Natural killer cell (primary cell): Measurements from ENCODE around the gene CTNNA3. TPM values are rescaled to one million over a fixed set of nuclear protein-coding genes. Genes with fewer than 3 reads are reported as not detected.

ENCODE experiments used
- ATAC-seq, 3 donors: fragments of 150-1000 bp in 2 of 3; fragments of 200-7000 bp in 1 of 3; cut with Tn5 transposase; 1 replicate in 1 of 3; 2 replicates in 2 of 3; pipeline ENCODE4 v1.10.0; 2021; ENCODE audit warnings: mild to moderate bottlenecking in 2 of 3, moderate library complexity in 2 of 3
- DNase-seq, 2 donors: peaks; one replicate each; pipeline versions ENCODE4 v3.0.0 to v3.0.0-alpha.2; 2013 to 2021; ENCODE audit warnings: mixed read lengths in 1 of 2
- H3K27ac ChIP-seq: one replicate; pipeline ENCODE4 v1.5.1; 2013; ENCODE audit warnings: mild to moderate bottlenecking, low read length
- H3K27me3 ChIP-seq: one replicate; pipeline ENCODE4 v1.6.1; 2013; ENCODE audit warnings: low read length; ENCODE audit not compliant: control insufficient read depth, insufficient read depth
- H3K36me3 ChIP-seq: one replicate; pipeline ENCODE4 v1.6.1; 2013; ENCODE audit warnings: low read length; ENCODE audit not compliant: control insufficient read depth, insufficient read depth
- H3K4me1 ChIP-seq: one replicate; pipeline ENCODE4 v1.6.1; 2013; ENCODE audit warnings: low read length; ENCODE audit not compliant: control insufficient read depth, insufficient read depth
- H3K4me3 ChIP-seq: one replicate; pipeline ENCODE4 v1.5.1; 2013; ENCODE audit warnings: low read length
- H3K9me3 ChIP-seq: one replicate; pipeline ENCODE4 v1.6.1; 2013; ENCODE audit warnings: low read length; ENCODE audit not compliant: control insufficient read depth, insufficient read depth
- H3K27ac Mint-ChIP-seq, 2 donors: one replicate each; pipeline ENCODE4 v1.8.0; 2022; ENCODE audit warnings: mild to moderate bottlenecking in 2 of 2, mixed read lengths in 2 of 2, moderate library complexity in 1 of 2
- H3K27me3 Mint-ChIP-seq, 2 donors: one replicate each; pipeline ENCODE4 v1.8.0; 2022; ENCODE audit warnings: low read depth in 2 of 2, mixed read lengths in 2 of 2
- H3K36me3 Mint-ChIP-seq: one replicate; pipeline ENCODE4 v1.8.0; 2022; ENCODE audit warnings: mixed read lengths
- H3K4me1 Mint-ChIP-seq, 2 donors: one replicate each; pipeline ENCODE4 v1.8.0; 2022; ENCODE audit warnings: mixed read lengths in 2 of 2
- H3K4me3 Mint-ChIP-seq: one replicate; pipeline ENCODE4 v1.8.0; 2022; ENCODE audit warnings: mild to moderate bottlenecking, moderate library complexity, mixed read lengths
- H3K9me3 Mint-ChIP-seq, 2 donors: one replicate each; pipeline ENCODE4 v1.8.0; 2022; ENCODE audit warnings: mixed read lengths in 2 of 2
- WGBS: methylation state at CpG from one replicate; pipeline ENCODE4 v1.1.7; 2013; ENCODE audit warnings: missing lambda C conversion rate; ENCODE audit not compliant: insufficient coverage; 5-methylcytosine and 5-hydroxymethylcytosine counted together
- intact Hi-C: fragments of 100-400 bp; cut with micrococcal nuclease; formaldehyde crosslinking; loops from one replicate; pipeline ENCODE4 v1.14.2; 2022
- total RNA-seq, 4 donors: library from RNA; stranded (reverse); fragments of 120-200 nt in 1 of 4; gene quantifications; one replicate each; pipeline versions ENCODE4 v1.2.3 to v1.2.4, GENCODE V29; 2013 to 2022
- TF ChIP-seq, protein P1 (sequence below): fragments of 200-600 bp; IDR thresholded peaks from one replicate; pipeline ENCODE4 v1.8.0; 2022; ENCODE audit warnings: antibody characterized with exemption

The CTNNA3 gene
- total RNA-seq, 3 donors from 2014 or later (not counting 1 experiment from before 2014, with no cell fraction given): not detected

DNA sequence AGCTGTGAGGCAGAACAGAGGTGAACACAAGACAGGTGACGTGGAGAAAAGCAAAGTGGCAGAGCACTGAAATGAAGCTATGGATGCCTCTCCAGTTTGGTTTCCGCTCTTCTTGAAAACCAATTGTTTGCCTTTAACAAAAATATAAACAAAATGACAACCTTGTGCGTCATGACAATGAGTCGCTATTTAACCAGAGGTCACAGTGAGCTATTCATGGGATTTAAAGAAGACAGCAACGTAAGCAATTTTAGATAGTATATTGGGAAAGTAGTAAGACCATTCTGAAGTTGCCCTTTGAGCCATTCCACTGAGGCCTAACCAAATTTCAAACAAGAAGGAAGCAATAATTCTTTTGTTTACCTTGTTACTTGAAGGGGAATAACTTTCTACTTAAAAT is 785.3 kb downstream of the CTNNA3 start:
- no peak overlapping the region for H3K4me3 ChIP-seq
- no peaks in the 10 kb centered on the region for H3K36me3 Mint-ChIP-seq

DNA sequence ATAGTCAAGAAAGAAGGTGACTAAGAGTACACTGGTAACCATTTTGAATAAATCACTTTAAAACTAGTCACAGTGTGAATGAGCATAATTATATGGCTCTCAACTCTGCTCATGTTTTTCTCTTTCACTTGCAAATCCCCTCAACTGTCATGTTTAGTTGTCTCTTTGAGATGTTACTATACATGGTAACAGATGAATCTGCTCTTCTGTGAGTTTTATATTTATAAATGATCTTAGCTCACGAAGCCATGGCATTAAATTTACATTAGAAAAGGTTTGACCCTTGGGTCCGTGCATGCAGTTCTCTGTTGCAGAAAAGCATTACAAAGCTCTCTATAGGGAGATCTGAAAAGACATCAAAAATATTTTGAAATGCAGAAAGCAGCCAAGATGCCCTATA is 803.1 kb downstream of the CTNNA3 start:
- peaks cover 13% of the 10 kb centered on the region for H3K36me3 Mint-ChIP-seq
- no peak overlapping the region for H3K27ac Mint-ChIP-seq
- Histone ChIP-seq H3K27ac (no peak overlapping the region), H3K4me1 (no peaks in the 10 kb centered on the region), H3K27me3 (no peaks in the 10 kb centered on the region), H3K36me3 (no peaks in the 10 kb centered on the region), H3K4me3 (no peak overlapping the region), H3K9me3 (peaks cover 2% of the 10 kb centered on the region)
- no peak overlapping the region for H3K4me3 Mint-ChIP-seq
- H3K27me3 Mint-ChIP-seq: no peaks in the 10 kb centered on the region
- DNase-seq (no peak), ATAC-seq (no peak)
- peaks cover 9 to 12% of the 10 kb centered on the region in 2 donors for H3K9me3 Mint-ChIP-seq
- 81% methylated on average over 2 of the region's 2 CpGs for WGBS
- TF ChIP-seq, protein P1, sequence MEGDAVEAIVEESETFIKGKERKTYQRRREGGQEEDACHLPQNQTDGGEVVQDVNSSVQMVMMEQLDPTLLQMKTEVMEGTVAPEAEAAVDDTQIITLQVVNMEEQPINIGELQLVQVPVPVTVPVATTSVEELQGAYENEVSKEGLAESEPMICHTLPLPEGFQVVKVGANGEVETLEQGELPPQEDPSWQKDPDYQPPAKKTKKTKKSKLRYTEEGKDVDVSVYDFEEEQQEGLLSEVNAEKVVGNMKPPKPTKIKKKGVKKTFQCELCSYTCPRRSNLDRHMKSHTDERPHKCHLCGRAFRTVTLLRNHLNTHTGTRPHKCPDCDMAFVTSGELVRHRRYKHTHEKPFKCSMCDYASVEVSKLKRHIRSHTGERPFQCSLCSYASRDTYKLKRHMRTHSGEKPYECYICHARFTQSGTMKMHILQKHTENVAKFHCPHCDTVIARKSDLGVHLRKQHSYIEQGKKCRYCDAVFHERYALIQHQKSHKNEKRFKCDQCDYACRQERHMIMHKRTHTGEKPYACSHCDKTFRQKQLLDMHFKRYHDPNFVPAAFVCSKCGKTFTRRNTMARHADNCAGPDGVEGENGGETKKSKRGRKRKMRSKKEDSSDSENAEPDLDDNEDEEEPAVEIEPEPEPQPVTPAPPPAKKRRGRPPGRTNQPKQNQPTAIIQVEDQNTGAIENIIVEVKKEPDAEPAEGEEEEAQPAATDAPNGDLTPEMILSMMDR: no peak
- H3K4me1 Mint-ChIP-seq: no peaks in the 10 kb centered on the region
- intact Hi-C loops: no loop called here

More for the DNA sequence above, 785.3 kb downstream of the CTNNA3 start:
- Histone ChIP-seq H3K36me3 (no peaks in the 10 kb centered on the region), H3K27me3 (no peaks in the 10 kb centered on the region), H3K27ac (no peak overlapping the region), H3K4me1 (no peaks in the 10 kb centered on the region), H3K9me3 (no peaks in the 10 kb centered on the region)
- Mint-ChIP-seq H3K4me3 (no peak overlapping the region), H3K9me3 (peaks cover 9 to 10% of the 10 kb centered on the region in 2 donors), H3K4me1 (no peaks in the 10 kb centered on the region), H3K27ac (no peak overlapping the region), H3K27me3 (no peaks in the 10 kb centered on the region)
- DNase-seq (no peak), ATAC-seq (no peak)
- TF ChIP-seq, protein P1: no peak
- 91% methylated on average over 5 of the region's 5 CpGs for WGBS
- intact Hi-C loops: no loop called here

GRCh38 chr10:66888237-66888636 is 807.8 kb downstream of the CTNNA3 start:
- no peak for ATAC-seq
- intact Hi-C loops: no loop called here
- 71% methylated on average over 1 of the region's 1 CpG for WGBS

DNA sequence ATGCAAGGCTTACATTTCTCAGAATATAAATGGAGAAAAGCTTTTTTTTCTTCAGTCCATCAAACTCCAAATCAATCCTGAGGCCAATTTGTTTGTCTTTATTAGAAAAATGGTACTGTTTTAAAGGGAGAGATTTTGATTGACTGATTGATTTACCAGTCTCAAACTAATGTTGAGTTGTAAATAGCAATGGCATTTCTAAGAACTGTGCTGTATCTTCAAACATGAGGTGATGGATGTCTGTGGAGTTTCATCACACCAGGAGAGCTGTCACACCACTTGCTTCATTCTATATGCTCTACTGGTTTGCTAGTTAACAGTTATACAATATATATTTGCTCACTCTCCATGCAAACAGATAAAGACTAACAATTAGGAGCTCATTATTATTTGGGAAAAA is 809.1 kb downstream of the CTNNA3 start:
- Histone ChIP-seq H3K4me3 (no peak overlapping the region), H3K4me1 (no peaks in the 10 kb centered on the region), H3K27ac (no peak overlapping the region), H3K9me3 (peaks cover 4% of the 10 kb centered on the region), H3K36me3 (no peaks in the 10 kb centered on the region), H3K27me3 (no peaks in the 10 kb centered on the region)
- H3K36me3 Mint-ChIP-seq: peaks cover 11% of the 10 kb centered on the region
- H3K4me1 Mint-ChIP-seq: no peaks in the 10 kb centered on the region
- TF ChIP-seq, protein P1: no peak
- H3K27ac Mint-ChIP-seq: no peak overlapping the region
- ATAC-seq: no peak
- H3K27me3 Mint-ChIP-seq: no peaks in the 10 kb centered on the region
- H3K9me3 Mint-ChIP-seq: peaks cover 19 to 23% of the 10 kb centered on the region in 2 donors
- intact Hi-C loops: no loop called here
- H3K4me3 Mint-ChIP-seq: no peak overlapping the region
- DNase-seq: no peak

More at GRCh38 chr10:66888237-66888636, 807.8 kb downstream of the CTNNA3 start:
- Mint-ChIP-seq H3K4me1 (no peaks in the 10 kb centered on the region), H3K27me3 (no peaks in the 10 kb centered on the region), H3K36me3 (peaks cover 11% of the 10 kb centered on the region), H3K27ac (no peak overlapping the region), H3K4me3 (no peak overlapping the region), H3K9me3 (peaks cover 16 to 23% of the 10 kb centered on the region in 2 donors)
- peaks cover 4% of the 10 kb centered on the region for H3K9me3 ChIP-seq
- H3K4me1 ChIP-seq: no peaks in the 10 kb centered on the region
- no peaks in the 10 kb centered on the region for H3K27me3 ChIP-seq
- no peak overlapping the region for H3K27ac ChIP-seq
- H3K36me3 ChIP-seq: no peaks in the 10 kb centered on the region
- no peak overlapping the region for H3K4me3 ChIP-seq
- no peak for DNase-seq
- TF ChIP-seq, protein P1: no peak
